HG03066 (cell line): ENCODE measurements around the gene DEFB126.
"Not testable (repeated sequence)": the region's sequence is repeated elsewhere in the genome, so short reads cannot be mapped to it uniquely, and the experiment has no call there.

Experiments
- ATAC-seq: cut with Tn5 transposase; IDR thresholded peaks from one replicate; pipeline ENCODE4 v1.9.1; 2021; ENCODE audit warnings: low read depth; ENCODE audit not compliant: unreplicated experiment

DEFB126 gene, protein sequence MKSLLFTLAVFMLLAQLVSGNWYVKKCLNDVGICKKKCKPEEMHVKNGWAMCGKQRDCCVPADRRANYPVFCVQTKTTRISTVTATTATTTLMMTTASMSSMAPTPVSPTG

DNA sequence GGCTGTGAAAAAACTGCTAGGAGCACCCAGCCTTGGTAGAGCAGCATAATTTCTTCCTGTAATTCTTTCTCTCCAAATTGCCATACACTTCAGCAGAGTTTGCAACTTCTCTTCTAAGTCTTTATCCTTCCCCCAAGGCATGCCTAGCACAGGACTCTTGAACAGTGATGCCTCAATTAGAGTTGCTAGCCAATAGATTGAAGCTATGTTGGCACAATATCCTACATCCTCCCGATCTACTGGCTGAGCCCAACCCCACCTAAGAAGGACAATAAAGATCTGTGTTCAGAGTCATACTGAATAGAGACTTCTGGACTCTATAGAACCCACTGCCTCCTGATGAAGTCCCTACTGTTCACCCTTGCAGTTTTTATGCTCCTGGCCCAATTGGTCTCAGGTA is at the start of gene DEFB126:
Gene DEFB126 (plus strand): TSS at position 301 of the 400 bp plus-strand sequence. CDS start 39 bp downstream, at position 340.
- ATAC-seq, result no peak

DNA sequence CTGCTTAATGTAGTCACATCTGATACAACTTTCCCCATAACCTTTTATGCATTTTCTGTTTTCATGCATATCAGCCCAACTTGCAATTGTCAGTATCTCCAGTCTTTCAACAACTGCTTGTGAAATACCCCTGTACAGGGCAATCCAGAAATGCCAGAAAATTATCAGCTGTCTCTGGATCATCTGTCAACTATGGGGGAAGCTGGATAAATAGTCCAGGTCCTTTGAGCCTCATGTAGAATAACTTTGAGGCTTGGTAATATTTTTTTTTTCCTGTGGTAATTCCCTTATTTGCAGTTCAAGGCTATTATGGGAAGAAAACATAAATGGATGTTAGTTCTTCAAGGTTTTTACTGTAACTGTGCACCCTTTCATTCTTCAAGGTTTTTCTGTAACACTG is 48.7 kb upstream of the DEFB126 start:
- ATAC-seq, result no peak

DNA sequence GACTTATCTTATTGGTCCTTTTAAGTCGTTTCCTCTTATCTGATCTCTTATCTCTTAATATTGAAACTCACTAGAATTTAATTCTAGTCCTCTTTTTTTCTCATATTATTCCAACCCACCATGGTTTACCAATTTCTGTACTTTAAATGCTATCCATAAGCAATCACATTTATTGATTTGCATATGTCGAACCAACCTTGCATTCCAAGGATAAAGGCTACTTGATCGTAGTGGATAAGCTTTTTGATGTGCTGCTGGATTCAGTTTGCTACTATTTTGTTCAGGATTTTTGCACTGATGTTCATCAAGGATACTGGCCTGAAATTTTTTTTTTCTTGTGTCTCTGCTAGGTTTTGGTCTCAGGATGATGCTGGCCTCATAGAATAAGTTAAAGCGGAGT is 47.2 kb upstream of the DEFB126 start:
- no peak for ATAC-seq

DNA sequence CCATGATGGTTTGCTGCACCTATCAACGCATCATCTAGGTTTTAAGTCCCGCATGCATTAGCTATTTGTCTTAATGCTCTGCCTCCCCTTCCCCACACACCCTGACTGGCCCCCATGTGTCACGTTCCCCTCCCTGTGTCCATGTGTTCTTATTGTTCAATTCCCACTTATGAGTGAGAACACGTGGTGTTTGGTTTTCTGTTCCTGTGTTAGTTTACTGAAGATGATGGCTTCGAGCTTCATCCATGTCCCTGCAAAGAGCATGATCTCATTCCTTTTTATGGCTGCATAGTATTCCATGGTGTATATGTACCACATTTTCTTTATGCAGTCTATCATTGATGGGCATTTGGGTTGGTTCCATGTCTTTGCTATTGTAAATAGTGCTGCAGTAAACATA is 44.7 kb upstream of the DEFB126 start:
- not testable (repeated sequence) for ATAC-seq

DNA sequence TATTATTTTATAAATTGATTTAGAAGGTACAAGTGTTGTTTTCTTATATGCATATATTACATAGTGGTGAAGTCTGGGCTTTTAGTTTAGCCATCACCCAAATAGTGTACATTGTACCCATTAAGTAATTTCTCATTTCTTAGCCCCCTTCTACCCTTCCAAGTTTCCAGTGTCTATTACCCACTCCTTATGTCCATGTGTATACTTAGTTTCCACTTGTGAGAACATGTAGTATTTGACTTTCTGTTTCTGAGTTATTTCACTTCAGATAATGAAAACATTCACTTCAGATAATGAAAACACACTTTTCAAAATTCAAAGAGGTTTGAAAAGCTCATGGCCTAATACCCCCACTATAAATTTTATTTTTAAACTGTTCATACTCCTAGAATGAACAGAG is 40.4 kb upstream of the DEFB126 start:
- ATAC-seq, result no peak

DNA sequence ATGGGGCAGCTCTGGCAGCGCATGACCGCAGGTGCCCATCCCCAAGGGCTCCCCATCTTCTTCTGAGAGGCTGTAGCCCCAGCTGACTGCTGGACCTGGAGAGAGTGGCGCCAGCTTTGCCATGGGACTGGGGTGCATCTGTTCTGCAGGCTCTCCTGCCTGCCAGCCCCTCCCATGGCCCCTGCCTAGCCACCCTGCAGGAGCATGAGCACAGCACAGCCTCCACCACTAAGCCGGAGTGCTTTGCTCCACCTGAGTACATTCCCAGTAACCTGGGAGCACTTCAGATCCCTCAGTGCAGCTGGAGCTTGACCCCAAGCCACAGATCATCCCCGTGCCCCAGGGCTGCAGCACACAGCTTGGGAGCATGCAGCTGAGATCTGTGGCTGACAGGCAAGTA is 38.9 kb upstream of the DEFB126 start:
- ATAC-seq, result no peak

DNA sequence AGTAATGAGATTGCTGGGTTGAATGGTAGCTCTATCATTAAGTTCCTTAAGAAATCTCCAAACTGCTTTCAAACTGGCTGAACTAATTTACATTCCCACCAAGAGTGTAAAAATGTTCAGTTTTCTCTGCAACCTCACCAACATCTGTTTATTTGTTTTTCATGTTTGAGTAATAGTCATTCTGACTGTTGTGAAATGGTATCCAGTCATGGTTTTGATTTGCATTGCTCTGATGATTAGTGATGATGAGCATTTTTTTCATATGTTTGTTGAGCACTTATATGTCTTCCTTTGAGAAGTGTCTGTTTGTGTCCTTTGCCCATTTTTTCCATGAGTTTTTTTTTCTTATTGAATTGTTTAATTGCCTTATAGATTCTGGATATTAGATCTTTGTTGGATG is 30.0 kb upstream of the DEFB126 start:
- no peak for ATAC-seq

DNA sequence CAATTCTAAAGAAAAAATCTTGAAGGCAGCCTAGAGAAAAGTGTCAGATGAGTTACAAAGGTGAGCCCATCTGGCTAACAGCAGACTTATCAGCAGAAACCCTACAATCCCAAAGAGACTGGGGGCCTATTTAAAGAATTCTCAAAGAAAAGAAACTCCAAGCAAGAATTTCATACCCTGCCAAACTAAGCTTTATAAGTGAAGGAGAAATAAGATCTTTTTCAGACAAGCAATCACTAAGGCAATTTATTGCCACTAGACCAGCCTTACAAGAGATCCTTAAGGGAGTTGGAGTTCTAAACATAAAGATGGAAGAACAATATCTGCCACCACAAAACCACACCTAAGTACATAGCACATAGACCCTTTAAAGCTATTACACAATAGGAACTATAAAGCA is 24.9 kb upstream of the DEFB126 start:
- no peak for ATAC-seq

DNA sequence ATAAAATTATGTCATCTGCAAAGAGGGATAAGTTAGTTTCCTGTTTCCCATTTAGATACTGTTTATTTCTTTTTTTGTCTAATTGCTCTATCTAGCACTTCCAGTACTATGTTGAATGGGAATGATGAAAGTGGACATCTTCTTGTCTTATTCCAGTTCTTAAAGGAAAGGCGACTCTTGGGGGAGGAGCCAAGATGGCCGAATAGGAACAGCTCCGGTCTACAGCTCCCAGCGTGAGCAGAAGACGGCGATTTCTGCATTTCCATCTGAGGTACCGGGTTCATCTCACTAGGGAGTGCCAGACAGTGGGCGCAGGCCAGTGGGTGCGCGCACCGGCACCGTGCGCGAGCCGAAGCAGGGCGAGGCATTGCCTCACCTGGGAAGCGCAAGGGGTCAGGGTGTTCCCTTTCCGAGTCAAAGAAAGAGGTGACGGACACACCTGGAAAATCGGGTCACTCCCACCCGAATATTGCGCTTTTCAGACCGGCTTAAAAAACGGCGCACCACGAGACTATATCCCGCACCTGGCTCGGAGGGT is 12.5 kb upstream of the DEFB126 start:
- ATAC-seq, result not testable (repeated sequence)

DNA sequence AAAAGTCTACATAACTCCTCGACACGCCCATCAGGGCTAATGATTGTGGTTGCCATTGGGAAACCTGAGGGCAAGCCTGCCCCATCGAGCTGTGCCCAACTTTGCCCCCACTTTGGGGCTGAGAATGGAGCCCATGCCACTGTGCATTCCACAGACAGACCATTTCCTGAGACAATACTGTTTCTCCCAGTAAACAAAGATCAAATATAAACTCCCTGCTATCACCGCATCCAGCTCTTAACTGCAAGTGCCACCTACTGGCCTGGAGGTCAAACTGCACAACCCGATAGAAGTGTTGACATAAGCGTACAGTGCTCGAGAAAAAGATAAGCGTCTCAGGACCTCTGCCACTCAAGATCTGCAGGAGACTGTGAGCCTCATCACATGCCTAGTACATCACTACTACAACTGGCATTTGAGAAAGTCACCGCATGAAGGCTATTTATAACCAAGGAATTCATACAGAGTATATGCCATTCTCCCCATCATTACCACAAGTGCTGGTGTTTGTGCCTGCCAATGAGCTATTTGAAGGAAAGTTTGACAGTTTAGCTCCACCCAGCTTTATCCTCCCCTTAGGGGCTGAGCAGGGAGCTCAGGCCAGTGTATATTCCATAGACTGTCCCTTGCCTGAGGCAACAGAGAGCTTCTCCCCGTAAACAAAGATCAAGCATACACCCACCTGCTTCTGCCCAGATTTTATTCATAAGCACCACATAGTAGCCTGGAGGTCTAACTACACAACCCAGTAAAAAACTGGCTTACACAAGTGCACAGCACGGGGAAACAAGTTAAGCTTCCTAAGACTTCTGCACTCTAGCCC is 4.5 kb upstream of the DEFB126 start:
- ATAC-seq, result no peak

DNA sequence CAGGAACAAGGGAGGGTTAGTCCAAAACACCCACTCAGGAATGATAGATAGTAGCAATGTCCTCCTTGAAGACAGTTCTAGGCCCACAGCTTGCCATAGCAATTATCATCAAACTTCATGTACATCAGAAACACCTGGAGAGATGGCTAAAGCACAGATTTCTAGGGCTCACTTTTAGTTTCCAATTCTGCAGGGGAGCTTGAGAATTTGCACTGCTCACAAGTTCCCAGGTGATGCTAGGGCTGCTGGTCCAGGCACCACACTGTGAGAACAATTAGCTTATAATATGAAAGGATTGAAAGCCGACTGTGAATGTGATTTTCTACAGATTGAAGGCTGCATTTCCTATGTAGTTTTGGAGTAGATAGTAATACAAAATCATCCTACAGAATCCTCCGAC is 3.5 kb downstream of the DEFB126 start:
- no peak for ATAC-seq

DNA sequence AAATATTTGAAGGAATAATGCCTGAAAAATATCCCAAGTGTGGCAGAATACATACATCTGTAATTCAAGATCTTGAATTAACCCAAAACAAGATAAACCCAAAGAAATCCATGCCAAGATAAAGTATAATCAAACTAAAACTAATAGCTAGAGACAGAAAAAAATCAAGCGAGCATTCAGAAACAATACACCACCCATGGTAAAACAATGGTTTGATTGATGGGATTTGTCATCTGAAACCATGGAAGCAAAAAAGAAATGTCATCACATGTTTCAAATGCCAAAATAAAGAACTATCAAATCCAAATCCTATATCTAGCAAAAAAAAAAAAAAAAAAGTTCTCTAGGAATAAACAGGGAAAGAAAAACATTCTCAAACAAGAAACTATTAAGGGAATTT is 9.7 kb downstream of the DEFB126 start:
- no peak for ATAC-seq

DNA sequence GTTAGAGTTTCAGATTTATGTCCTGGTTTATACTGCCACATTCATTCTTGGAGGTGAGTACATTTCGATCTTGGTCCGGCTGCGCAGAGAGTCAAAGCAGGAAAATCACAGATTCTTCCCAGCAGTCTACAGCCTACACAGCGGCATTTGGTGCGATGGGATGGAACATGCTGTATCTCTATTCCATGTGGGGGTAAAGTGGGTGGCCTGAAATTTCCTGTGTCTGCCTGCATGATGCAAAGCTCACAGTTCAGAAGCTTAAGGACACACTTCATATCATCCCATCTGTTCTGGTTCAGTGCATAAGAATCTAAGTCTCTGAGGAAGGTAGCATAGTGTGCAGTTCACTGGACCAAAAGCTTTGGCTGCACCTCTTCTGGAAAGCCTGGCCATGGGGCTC is 14.8 kb downstream of the DEFB126 start, which contains the start of gene DEFB127:
Gene DEFB127 (plus strand): TSS at position 301 of the 400 bp plus-strand sequence. CDS start 91 bp downstream, at position 392.
- no peak for ATAC-seq

DNA sequence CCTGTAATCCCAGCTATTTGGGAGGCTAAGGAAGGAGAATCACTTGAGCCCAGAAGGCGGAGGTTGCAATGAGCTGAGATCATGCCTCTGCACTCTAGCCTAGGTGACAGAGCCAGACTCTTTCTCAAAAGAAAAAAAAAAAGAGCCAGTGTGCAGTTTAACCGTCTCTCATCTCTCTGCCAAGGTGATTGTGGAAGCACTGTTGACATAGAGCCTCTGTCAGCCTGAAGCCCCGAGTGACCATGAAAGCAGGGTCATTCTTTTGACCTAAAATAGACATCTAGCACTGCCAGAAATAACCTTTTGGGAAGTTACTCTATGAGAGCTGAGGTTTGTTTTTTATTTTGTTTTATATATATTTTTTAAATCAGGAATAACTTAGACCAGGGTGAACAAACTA is 22.2 kb downstream of the DEFB126 start:
- no peak for ATAC-seq

DNA sequence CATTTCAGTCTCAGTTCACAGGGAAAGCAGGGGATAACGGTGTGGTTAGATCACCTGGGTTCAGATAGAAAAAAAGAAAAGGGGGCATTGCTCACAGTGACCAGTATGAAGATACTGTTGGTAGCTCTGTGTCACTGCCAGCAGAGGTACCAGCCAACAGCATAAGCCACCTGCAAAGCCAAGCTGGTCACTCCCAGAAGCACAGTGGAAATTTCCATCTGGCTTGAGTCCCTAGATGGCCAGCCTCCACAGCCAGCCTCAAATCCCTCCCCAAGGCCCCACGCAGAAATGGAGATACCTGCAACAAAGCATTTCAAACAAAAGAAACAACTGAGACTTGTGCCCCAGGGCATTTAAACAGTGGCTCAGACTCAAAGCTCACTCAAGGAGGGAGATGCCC is 26.5 kb downstream of the DEFB126 start:
- ATAC-seq, result no peak

DNA sequence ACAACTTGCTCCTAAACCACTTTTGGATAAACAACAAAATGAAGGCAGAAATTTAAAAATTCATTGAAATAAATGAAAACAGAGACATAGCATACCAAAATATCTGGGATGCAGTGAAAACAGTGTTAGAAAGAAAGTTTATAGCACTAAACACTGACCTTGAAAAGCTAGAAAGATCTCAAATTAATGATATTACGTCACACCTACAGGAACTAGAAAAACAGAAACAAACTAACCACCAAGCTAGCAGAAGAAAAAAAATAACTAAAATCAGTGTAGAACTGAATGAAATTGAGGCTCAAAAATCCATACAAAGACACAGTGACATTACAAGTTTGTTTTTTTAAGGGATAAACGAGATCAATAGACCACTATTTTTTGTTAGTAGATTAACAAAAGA is 41.9 kb downstream of the DEFB126 start:
- ATAC-seq, result no peak

DNA sequence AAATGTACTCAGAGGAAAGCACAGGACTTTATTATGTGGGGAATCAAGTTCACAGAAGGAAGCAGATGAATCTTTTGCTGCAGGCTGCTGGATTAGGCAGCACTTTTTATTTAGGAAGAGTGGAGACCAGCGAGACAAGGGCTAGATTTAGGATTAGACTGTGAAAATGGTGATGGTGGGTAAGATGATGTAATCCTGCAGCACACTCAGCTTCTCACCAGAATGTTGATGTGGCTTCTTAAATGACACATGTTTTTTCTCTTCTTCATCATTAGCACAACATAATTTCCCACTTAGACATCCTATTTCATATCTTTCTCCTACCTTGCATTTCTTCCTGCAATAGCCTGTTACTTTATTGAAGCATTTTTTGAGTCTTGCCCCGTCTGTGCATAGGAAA is 45.3 kb downstream of the DEFB126 start:
- no peak for ATAC-seq

DNA sequence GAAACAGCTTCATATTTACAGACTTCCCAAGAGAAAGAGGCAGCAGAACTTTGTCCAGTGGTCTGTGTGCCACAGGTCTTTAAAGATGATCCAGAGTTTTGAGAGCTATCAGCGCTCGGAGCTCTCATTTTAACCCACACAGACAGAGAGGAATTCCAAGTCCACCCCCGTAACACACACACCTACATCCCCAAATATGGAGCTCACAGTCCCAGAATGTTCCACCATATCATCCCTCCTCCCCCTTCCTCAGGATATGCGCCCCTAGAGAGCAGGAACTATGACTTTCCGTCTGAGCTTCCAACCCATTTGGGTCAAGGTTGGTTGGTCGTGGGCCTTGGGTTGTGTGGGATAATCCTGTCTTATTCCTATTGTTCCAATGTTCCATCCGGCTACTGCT is 47.2 kb downstream of the DEFB126 start, which contains the start of gene DEFB128:
Gene DEFB128 (minus strand): TSS at position 101 of the 400 bp plus-strand sequence. CDS start 88 bp downstream, at position 13.
- no peak for ATAC-seq
